ENCODE data around the gene DIP2C. TPM values are rescaled to one million over a fixed set of nuclear protein-coding genes. Genes with fewer than 3 reads are reported as not detected.

The DIP2C gene
- total RNA-seq, 4 donors from 2014 or later = 10.5 to 40.5 (median 19.5) TPM

- H3K27ac ChIP-seq = no peak overlapping the region
- no peaks in the 10 kb centered on the region for H3K9me3 ChIP-seq
- intact Hi-C loops (cut with DNase I; ENCODE audit: low total_unique reads) = no loop called here
- no peak for TF ChIP-seq POLR2A (IDR thresholded peaks at IDR 0.05)
- TF ChIP-seq CTCF (IDR thresholded peaks at IDR 0.05) = no peak
- no peaks in the 10 kb centered on the region for H3K27me3 ChIP-seq
- H3K4me1 ChIP-seq = no peaks in the 10 kb centered on the region
- H3K36me3 ChIP-seq = no peaks in the 10 kb centered on the region
- no peak for DNase-seq
- no peak overlapping the region for H3K4me3 ChIP-seq
These were observed 213.6 kb downstream of the DIP2C start for GRCh38 chr10:475709-476454.

- Histone ChIP-seq H3K36me3 (no peaks in the 10 kb centered on the region), H3K4me3 (no peak overlapping the region), H3K4me1 (no peaks in the 10 kb centered on the region), H3K9me3 (no peaks in the 10 kb centered on the region), H3K27me3 (no peaks in the 10 kb centered on the region), H3K27ac (no peak overlapping the region)
- DNase-seq = no peak
- TF ChIP-seq CTCF (IDR thresholded peaks at IDR 0.05) (no peak), POLR2A (IDR thresholded peaks at IDR 0.05) (no peak)
- intact Hi-C loops (cut with DNase I; ENCODE audit: low total_unique reads) = no loop called here
These were observed 214.5 kb downstream of the DIP2C start for GRCh38 chr10:474946-475345.

DNA sequence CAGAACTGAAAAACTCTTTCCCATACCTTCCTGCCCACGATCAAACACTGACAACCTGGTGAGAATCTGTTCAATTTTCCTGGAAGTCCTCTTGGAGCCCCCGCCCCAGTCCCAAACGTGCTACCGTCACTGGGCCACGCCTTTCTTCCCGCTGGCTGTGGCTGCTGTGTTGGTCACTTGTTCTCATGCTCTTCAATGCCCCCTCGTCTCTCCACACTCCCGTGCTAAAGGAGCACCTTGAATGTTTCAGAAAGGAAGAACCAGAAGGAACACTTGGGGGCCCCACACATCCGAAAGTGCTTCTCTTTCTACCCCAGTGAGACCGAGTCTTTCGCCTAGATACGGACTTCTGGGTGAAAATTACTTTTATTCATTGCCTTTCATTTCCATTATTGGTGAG is 215.1 kb downstream of the DIP2C start:
- H3K36me3 ChIP-seq = no peaks in the 10 kb centered on the region
- H3K4me1 ChIP-seq = no peaks in the 10 kb centered on the region
- no peak overlapping the region for H3K4me3 ChIP-seq
- DNase-seq = no peak
- no peaks in the 10 kb centered on the region for H3K27me3 ChIP-seq
- no peaks in the 10 kb centered on the region for H3K9me3 ChIP-seq
- H3K27ac ChIP-seq = no peak overlapping the region
- intact Hi-C loops (cut with DNase I; ENCODE audit: low total_unique reads) = no loop called here
- TF ChIP-seq POLR2A (IDR thresholded peaks at IDR 0.05) (no peak), CTCF (IDR thresholded peaks at IDR 0.05) (no peak)

DNA sequence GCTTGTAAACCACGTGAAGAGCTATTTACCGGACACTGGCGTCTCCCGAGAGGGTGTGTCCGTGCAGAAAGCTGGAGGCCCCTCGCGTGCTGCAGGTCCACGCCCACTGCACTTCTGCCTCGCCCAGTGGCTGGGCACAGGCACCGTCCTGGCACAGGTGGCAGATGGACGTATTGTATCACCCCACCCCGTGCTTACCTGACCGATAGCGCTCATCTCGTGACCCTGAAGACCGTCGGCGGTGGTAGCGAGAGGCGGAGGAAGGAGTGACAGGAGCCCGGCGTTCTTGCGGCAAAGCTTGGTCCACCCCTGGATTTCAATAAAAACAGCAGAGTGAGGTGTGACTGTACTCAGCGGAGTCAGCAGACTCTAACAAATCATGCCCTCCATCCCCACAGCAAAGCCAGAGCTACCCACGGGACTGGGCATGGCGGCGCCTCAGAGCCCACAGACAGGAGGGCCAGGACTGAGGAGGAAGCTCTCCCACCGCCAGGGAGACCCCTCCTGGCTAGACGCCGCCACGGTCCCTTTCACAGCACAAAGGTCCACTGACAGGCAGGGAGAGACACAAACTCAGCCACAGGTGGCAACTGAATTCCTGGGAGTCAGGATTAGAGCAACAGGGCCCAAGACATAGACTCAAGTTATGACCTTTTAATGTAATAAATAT is 217.1 kb downstream of the DIP2C start:
- Histone ChIP-seq H3K27ac (no peak overlapping the region), H3K9me3 (no peaks in the 10 kb centered on the region), H3K4me1 (no peaks in the 10 kb centered on the region), H3K36me3 (no peaks in the 10 kb centered on the region), H3K4me3 (no peak overlapping the region), H3K27me3 (no peaks in the 10 kb centered on the region)
- intact Hi-C loops (cut with DNase I; ENCODE audit: low total_unique reads) = no loop called here
- no peak for DNase-seq
- TF ChIP-seq CTCF (IDR thresholded peaks at IDR 0.05) = no peak
- no peak for TF ChIP-seq POLR2A (IDR thresholded peaks at IDR 0.05)

DNA sequence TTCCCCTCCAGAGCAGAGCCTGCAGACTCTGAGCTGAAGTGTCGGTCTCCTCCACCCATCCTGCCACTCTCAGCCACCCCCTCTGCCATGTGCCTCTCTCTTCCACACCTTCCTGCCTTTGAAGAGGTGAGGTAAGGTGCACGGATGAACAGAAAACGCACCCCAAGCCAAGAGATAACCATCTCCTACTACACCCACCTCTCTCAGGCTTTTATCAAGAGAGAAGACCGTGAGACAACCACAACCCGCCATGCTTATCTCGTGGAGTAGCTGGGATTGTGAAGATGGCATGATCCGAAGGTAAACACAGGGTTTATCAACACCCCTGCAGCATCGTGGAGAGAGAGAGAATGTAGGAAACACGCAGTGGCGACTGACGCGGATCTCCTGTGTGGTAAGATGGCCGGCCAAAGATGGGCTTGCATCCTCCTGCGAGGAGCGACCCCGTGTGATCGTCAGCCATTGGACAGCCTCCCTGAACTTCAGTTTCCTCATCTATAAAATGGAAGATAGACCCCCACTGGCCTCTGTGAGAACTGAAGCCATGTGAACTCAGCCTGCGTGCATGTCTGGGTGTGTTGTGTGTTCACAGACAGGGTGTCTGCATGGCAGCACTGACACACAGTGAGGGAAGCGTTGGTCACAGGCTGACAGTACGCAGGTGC is 219.0 kb downstream of the DIP2C start:
- Histone ChIP-seq H3K36me3 (no peaks in the 10 kb centered on the region), H3K4me1 (no peaks in the 10 kb centered on the region), H3K27ac (no peak overlapping the region), H3K4me3 (no peak overlapping the region), H3K9me3 (no peaks in the 10 kb centered on the region), H3K27me3 (no peaks in the 10 kb centered on the region)
- no peak for DNase-seq
- intact Hi-C loops (cut with DNase I; ENCODE audit: low total_unique reads) = no loop called here
- no peak for TF ChIP-seq POLR2A (IDR thresholded peaks at IDR 0.05)
- no peak for TF ChIP-seq CTCF (IDR thresholded peaks at IDR 0.05)
